Panc1 (cell line): ENCODE data around the gene DENND1B. TPM values are rescaled to one million over a fixed set of nuclear protein-coding genes. Genes with fewer than 3 reads are reported as not detected.

ENCODE experiments used
- ATAC-seq: fragments of 200-7000 bp; cut with Tn5 transposase; 2 replicates; pipeline ENCODE4 v1.9.1; 2020; ENCODE audit warnings: mild to moderate bottlenecking, moderate library complexity
- BruUV-seq: library from RNA; stranded (reverse); fragments of 400-500 nt; replicated peaks from 2 replicates; lab custom pipeline; 2021; lab: Mats Ljungman, UMichigan
- CTCF ChIA-PET: fragments of 300-600 bp; sonication (Branson Sonifier 250); formaldehyde crosslinking; loops from one replicate; lab custom pipeline; 2022; ENCODE audit warnings: antibody characterized with exemption; lab: Charles Lee
- POLR2A ChIA-PET: fragments of 300-600 bp; sonication (Branson Sonifier 250); formaldehyde crosslinking; loops from one replicate; lab custom pipeline; 2022; ENCODE audit warnings: antibody characterized with exemption; lab: Charles Lee
- DNase-seq: peaks from one replicate; pipeline ENCODE4 v3.0.0-alpha.2; 2010; ENCODE audit warnings: low read depth, low spot score
- H3K27ac ChIP-seq: 2 replicates; pipeline ENCODE4 v1.5.1; 2011; ENCODE audit warnings: mild to moderate bottlenecking, low read length, inconsistent platforms
- H3K27me3 ChIP-seq: fragments of 200-500 bp; sonication (Bioruptor generic); 2 replicates; pipeline ENCODE4 v1.6.0; 2014; ENCODE audit warnings: low read length, inconsistent platforms; ENCODE audit not compliant: control insufficient read depth, insufficient read depth
- H3K36me3 ChIP-seq: fragments of 200-500 bp; sonication (Bioruptor generic); 2 replicates; pipeline ENCODE4 v1.5.1; 2014; ENCODE audit warnings: inconsistent platforms, mild to moderate bottlenecking, low read length, moderate library complexity; ENCODE audit not compliant: control insufficient read depth, insufficient read depth
- H3K4me1 ChIP-seq: 2 replicates; pipeline ENCODE4 v1.5.1; 2011; ENCODE audit warnings: inconsistent platforms, mild to moderate bottlenecking, low read length, moderate library complexity; ENCODE audit not compliant: control insufficient read depth, insufficient read depth
- H3K4me3 ChIP-seq, 2 experiments: 2 replicates each; pipeline ENCODE4 v1.5.1; 2011 to 2012; ENCODE audit warnings: low read depth in 2 of 2, low read length in 2 of 2, mild to moderate bottlenecking in 2 of 2, inconsistent platforms in 1 of 2, moderate library complexity in 1 of 2
- H3K9me3 ChIP-seq: fragments of 200-500 bp; sonication (Bioruptor generic); 2 replicates; pipeline ENCODE4 v1.5.1; 2014; ENCODE audit warnings: low read depth, mild to moderate bottlenecking, inconsistent platforms, low read length, moderate library complexity; ENCODE audit not compliant: control insufficient read depth, insufficient read depth
- CTCF ChIP-seq: fragments of 450-650 bp; IDR thresholded peaks from 2 replicates; pipeline ENCODE4 v1.5.1; 2017; ENCODE audit warnings: mild to moderate bottlenecking
- POLR2AphosphoS5 ChIP-seq: IDR thresholded peaks from 2 replicates; pipeline ENCODE4 v1.6.1; 2012; ENCODE audit warnings: mild to moderate bottlenecking, low read depth, low read length, moderate library complexity
- REST ChIP-seq, 2 experiments: IDR thresholded peaks; 2 replicates each; pipeline ENCODE4 v1.6.1; 2011 to 2012; ENCODE audit warnings: low read depth in 2 of 2, control low read depth in 1 of 2, low read length in 1 of 2, mild to moderate bottlenecking in 1 of 2, moderate library complexity in 1 of 2; ENCODE audit not compliant: insufficient read depth in 1 of 2
- SIN3A ChIP-seq: IDR thresholded peaks from 2 replicates; pipeline ENCODE4 v1.6.1; 2012; ENCODE audit warnings: low read depth, mild to moderate bottlenecking, low read length, moderate library complexity, borderline replicate concordance; ENCODE audit not compliant: insufficient read depth
- TCF7L2 ChIP-seq: IDR thresholded peaks from 2 replicates; pipeline ENCODE4 v1.6.1; 2011; ENCODE audit warnings: mild to moderate bottlenecking, low read depth, low read length, inconsistent platforms
- in situ Hi-C: cut with HindIII; loops from 2 replicates; pipeline ENCODE4 v1.10.0; 2016; ENCODE audit warnings: low sequenced_read_pairs, low pct_unique_long_range_greater_than_20kb
- intact Hi-C: fragments of 100-400 bp; cut with micrococcal nuclease; formaldehyde crosslinking; loops from one replicate; pipeline ENCODE4 v1.10.0; 2022; ENCODE audit not compliant: unreplicated experiment
- total RNA-seq: library from RNA; stranded (reverse); gene quantifications from one replicate; pipeline ENCODE4 v1.2.1, GENCODE V29; 2021; ENCODE audit not compliant: unreplicated experiment

DENND1B gene
- total RNA-seq, 1 experiment from 2014 or later, result 7.7 TPM

GRCh38 chr1:197599789-197600188 lies 175.5 kb downstream of the DENND1B start:
- Histone ChIP-seq H3K36me3 (no peaks in the 10 kb centered on the region; the same call in 1 of the 2 replicates), H3K27me3 (no peaks in the 10 kb centered on the region), H3K4me1 (no peaks in the 10 kb centered on the region), H3K9me3 (no peaks in the 10 kb centered on the region), H3K4me3 (no peak overlapping the region), H3K27ac (no peak overlapping the region)
- in situ Hi-C loops (no loop called here), intact Hi-C loops (no loop called here)
- ChIA-PET POLR2A (no interaction called here), CTCF (no interaction called here)
- TF ChIP-seq REST (IDR thresholded peaks at IDR 0.05; ENCODE audit: insufficient read depth in 1 of 2, low read depth in 2 of 2, low read length in 1 of 2) (no peak), SIN3A (no peak)
- DNase-seq (no peak), ATAC-seq (no peak)
- BruUV-seq, result no TSS peak

GRCh38 chr1:197598935-197599334 lies 176.3 kb downstream of the DENND1B start:
- CTCF ChIA-PET, result no interaction called here
- no TSS peak for BruUV-seq
- H3K4me3 ChIP-seq, result no peak overlapping the region
- no peaks in the 10 kb centered on the region; the same call in 1 of the 2 replicates for H3K36me3 ChIP-seq
- no peak overlapping the region for H3K27ac ChIP-seq
- TF ChIP-seq CTCF, result no peak
- no peak for TF ChIP-seq POLR2AphosphoS5
- TF ChIP-seq TCF7L2, result no peak
- no peak for TF ChIP-seq REST (IDR thresholded peaks at IDR 0.05; ENCODE audit: insufficient read depth in 1 of 2, low read depth in 2 of 2, low read length in 1 of 2)
- TF ChIP-seq SIN3A, result no peak
- no peaks in the 10 kb centered on the region for H3K27me3 ChIP-seq
- in situ Hi-C loops, result no loop called here
- intact Hi-C loops, result no loop called here
- no peaks in the 10 kb centered on the region for H3K9me3 ChIP-seq
- no peak for DNase-seq
- ATAC-seq, result no peak
- POLR2A ChIA-PET, result no interaction called here
- no peaks in the 10 kb centered on the region for H3K4me1 ChIP-seq
